GM08714 (cell line): ENCODE data around the gene SPRY2.

Experiments
- H3K4me3 ChIP-seq: fragments of 200-500 bp; sonication (Bioruptor generic); 2 replicates; pipeline ENCODE4 v1.5.1; 2014; ENCODE audit warnings: mild to moderate bottlenecking, low read length, inconsistent platforms
- ZNF274 ChIP-seq: IDR thresholded peaks from 2 replicates; pipeline ENCODE4 v1.6.1; 2012; ENCODE audit warnings: mild to moderate bottlenecking, low read depth, low read length

Gene SPRY2, protein sequence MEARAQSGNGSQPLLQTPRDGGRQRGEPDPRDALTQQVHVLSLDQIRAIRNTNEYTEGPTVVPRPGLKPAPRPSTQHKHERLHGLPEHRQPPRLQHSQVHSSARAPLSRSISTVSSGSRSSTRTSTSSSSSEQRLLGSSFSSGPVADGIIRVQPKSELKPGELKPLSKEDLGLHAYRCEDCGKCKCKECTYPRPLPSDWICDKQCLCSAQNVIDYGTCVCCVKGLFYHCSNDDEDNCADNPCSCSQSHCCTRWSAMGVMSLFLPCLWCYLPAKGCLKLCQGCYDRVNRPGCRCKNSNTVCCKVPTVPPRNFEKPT

DNA sequence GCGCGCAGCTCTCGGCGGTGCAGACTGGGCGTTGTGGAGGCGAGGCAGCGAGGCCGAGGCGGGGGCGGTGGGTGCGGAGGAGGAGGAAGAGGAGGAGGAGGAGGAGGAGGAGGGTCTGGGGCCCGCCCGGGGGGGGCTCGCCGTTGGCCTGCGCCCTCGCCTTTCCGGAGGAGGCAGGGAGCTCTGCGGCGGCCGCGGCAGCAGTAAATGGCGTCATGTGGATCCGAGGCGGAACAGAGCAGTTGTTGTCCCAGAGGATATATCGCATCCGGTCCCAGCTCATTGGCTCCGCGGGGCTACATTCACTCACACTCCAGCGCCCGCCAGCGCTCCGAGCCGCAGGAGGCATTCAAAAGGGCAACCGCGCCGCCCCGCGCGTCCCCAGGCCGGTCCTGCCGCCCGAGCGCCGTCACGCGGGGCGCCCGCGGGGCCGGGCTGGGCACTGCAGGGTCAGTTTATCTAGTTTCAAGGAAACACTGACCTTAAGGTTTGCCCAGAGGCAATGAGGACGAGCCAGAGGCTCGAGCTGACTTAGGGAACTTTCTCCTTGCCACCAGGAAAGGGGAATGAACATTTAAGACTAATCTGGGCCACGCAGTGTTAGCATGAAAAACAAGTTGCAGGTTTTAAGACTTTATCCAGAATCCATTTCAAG lies at the start of gene SPRY2:
Gene SPRY2, minus strand, starts transcription at position 26 of the 655 bp plus-strand sequence. CDS start 3,421 bp downstream, outside the sequence.
- H3K4me3 ChIP-seq: peak within 1 kb of the TSS; percentile 68
- TF ChIP-seq ZNF274: no peak

DNA sequence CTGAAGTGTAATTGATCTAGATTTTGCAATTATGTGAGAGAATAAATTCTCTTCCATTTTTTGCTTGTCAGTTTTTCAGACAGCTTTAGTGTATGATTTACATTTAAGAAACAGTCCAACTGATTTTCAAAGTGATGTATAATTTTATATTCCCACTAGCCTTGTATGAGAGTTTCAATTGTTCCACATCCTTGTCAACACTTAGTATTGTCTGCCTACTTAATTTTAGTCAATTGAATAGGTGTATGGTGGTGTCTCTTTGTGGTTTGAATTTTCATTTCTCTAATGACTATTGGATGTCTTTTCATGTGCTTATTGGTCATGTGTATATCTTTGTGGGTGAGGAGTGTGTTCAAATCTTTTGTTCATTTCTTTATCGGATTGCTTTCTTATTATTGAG lies 49.4 kb upstream of the SPRY2 start:
- no peak for TF ChIP-seq ZNF274
- no peak overlapping the region for H3K4me3 ChIP-seq

DNA sequence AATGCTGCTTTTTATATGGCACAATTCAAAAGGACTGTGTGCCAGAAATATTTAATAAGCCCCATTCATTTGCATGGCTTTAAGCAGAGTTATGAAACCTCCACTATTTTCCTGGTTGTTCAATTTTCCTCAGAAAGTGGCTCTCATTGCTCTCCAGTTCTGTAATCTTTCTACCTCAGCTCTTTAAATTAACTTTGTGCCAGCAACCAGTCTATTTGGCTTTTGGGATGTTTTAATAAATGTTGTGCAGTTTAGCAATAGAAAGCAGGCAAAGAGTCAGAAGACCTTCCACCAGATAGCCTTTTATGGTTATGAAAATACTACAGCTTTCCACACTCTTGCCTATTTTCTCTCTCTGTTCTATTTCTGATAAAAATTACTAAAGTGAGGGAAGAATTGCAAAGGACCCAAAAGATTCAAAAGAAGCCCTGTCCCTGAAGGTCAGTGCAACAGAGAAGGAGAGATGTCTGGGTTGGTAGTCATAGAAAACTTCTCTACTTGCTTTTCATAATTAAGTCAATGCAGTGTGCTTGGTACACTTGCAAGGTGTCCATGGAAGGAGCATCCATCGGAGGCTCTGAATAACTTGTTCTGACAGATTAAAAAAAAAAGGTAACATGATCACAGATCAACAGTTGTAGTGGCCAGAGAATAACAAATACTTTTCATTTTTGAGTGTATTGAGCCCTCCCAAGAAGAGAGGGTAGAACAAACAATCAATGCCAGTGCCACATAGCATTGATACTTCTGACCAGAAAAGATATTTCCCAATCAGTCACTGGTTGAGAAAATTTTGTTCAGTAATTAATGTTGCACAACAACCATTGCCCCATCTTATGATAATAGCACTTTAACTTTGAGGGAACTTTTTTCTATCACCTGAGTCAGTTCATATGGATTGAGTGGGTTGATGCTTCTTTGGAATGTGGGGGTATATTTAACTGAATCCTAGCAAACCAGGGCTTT lies 48.4 kb upstream of the SPRY2 start:
- no peak overlapping the region for H3K4me3 ChIP-seq
- no peak for TF ChIP-seq ZNF274

DNA sequence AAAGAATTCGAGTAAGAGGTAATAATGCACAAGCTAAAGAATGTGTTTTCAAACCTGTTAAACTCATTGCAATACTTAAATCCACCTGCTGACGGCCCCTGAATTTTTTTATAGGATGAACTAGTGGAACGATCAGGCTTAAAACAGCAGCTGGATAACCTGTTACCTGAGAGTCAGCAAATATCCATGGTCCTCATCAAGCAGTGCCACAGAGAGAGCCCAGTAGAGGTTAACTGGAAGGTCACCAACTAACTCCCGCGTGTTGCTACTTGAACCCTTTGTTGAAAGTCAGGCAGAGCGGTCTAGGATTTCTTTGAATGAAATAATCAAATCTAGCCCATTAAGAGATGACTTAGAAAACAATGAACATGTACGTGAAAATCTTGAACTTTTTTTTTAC lies 47.6 kb upstream of the SPRY2 start:
- H3K4me3 ChIP-seq: no peak overlapping the region
- no peak for TF ChIP-seq ZNF274

DNA sequence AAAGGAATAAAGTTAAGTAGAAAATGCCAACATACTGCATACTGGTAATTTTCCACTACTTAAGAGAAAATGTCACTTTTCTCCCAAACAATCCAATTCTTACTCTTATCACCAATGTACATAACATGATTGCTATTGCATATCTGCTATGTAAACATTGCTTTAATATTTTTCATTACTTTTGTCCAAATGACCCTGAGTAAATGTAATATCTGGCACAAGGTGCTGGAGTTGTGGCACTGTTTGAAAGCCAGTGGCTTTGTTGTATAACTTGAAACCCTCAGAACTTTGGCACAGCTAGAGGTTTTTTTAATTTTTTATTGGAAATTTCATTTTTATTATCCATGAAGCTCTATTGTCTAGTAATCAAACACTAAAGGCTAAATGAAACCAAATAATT lies 45.7 kb upstream of the SPRY2 start:
- TF ChIP-seq ZNF274: no peak
- no peak overlapping the region for H3K4me3 ChIP-seq

DNA sequence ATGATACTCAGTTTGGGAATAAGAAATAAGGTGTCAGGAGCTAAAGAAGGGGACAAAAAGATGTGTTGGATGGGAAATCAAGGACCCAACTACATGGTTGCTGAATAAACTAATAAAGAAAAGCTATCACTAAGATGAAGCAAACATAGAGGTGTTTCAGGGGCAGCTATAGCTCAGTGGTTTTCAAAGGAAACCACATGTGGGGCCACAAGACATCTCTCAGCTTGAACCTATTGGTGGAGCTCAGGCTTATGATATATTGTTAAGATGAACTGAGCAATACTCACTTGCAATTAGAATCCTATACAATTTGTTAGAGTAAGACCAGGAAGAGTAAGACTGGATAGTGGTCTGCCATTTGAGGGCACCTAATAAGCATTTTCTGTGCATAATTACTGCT lies 45.1 kb upstream of the SPRY2 start:
- no peak for TF ChIP-seq ZNF274
- no peak overlapping the region for H3K4me3 ChIP-seq

DNA sequence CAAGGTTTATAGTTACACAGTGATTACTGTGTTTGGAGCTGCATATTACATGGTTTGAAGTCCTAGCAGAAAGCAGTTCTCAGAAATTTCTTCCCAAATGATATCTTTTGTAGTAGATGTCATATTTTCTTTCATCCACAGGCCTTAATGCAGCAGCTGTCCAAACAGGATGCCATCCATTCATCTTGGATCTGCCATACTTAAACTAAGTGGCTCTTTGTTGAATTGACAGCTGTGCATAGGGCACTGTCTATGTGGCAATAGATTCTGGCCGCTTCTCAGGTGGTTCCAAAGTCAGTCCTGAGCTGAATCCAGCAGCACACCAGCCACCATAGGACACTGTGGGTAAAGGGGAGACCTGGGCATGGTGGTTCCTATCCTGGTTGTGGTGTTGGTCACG lies 41.6 kb upstream of the SPRY2 start:
- no peak overlapping the region for H3K4me3 ChIP-seq
- no peak for TF ChIP-seq ZNF274

DNA sequence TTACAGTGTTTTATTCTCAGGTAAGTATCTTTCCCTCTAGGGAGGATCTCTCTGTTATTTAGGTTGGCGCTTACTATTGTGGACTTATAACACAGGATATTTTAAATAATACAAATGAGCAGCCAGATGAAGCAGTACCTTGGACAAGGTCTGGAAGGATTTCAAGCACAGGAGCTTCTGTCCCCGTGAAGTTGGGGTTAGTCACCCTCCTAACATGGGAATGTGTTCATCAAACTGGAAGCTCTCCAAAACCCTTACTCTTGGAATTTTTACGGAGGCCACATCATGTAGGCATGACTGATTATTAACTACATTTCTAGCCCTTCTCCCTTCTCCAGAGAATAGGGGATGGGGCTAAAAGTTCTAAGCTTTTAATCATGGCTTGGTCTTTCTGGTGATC lies 38.3 kb upstream of the SPRY2 start:
- no peak for TF ChIP-seq ZNF274
- no peak overlapping the region for H3K4me3 ChIP-seq

DNA sequence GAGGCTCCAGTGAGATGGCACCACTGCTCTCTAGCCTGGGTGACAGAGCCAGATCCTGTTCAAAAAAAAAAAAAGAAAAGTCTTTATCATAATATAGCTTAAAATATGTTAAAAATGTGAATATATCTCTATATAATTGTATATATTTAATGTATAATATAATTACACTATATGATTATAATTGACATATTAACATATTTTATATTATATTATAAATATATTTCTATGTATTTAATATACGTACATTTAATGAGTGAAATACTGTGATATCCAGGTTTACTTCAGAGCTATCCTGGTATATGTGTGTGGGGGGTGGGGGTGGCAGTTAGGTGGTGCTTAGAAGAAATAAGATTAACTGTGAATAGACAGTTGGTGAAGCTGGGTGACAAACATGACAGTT lies 35.6 kb upstream of the SPRY2 start:
- TF ChIP-seq ZNF274: no peak
- H3K4me3 ChIP-seq: no peak overlapping the region

DNA sequence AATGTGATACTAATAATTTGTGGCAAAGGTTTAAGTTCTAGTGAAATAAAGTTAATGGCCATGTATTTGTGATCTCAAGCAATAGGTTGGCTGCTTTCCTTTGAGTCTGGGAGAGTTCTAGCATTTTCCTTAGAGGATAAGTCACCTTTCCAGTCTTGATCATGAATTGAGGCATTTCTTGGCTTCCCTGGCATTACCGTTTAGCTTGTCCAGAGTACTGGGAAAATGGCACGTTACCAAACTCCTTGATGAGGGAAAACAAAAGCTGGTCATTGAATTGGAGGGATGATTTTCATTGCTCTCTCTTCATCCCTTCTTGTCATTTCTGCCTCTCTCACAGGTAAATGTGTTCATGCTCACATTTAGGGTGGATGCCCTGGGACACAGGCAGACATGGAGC lies 34.0 kb upstream of the SPRY2 start:
- H3K4me3 ChIP-seq: no peak overlapping the region

DNA sequence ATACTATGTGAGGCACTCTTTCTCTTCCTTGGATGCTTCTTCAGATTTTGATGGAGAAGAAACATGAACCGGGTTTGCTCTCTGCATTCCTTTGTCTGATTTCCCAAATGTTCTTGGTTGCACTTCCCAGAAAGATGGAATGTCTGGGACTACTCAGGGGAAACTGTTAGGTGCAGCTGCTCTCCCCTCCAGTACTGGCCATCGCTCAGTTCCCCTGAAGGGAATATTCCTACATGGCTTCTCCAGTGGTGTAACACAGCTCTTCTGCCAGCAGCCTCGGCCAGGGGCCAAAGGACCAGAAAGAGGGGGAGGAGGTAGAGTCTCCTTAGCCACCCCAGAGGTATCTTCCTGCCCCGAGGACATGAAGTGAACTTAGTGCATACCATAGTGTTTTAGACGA lies 33.5 kb upstream of the SPRY2 start:
- H3K4me3 ChIP-seq: no peak overlapping the region
- no peak for TF ChIP-seq ZNF274

More for the DNA sequence above, 34.0 kb upstream of the SPRY2 start:
- TF ChIP-seq ZNF274: no peak

DNA sequence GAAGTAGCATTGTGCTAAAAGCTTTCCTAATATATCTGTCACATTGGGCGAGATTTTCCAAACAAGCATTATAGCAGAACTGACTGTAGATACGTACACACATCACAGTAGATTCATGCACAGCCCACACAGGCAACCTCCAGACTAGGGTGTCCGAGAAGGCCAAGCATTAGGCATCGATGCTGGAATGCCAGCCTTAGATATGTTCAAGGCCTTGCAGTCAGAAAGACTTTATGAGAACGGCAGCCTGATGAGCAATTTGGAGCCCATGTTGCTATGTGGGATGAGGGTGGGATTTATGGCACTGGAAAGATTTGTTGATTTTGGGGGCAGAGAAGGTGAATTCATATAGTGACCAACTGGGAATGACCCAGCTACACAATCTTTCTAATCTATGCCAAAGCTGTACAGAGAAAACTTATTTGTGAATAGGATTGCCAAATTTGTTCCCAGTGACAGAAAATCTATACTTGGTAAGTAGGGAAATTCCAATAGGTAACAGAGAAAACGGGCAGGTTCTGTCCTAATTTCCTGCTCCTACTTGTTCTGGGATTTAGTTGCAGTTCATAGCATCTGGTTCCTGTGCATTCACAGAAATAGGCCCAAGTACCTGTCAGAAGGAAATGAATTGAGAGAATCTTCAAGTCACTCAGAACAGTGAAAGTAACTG lies 31.0 kb upstream of the SPRY2 start:
- H3K4me3 ChIP-seq: no peak overlapping the region
- no peak for TF ChIP-seq ZNF274

DNA sequence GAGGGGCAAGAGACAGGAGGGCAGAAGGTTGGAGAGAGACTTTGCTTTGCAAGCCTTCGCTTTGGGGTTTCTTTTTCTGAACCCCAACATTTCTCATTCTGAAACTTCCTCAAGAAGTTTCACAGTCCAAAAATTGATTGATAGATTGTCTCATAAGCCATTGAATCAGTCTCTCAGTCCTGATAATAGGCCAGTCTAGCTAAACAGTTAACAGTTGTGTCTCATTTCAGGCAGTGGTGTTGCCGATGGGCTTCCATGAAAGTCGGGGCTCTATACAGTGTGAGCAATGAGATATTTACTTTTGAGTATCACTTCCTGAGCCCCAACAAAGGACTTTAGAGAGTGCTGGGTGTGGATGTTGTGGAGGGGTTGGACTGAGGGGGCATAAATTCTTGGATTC lies 26.5 kb upstream of the SPRY2 start:
- no peak for TF ChIP-seq ZNF274
- H3K4me3 ChIP-seq: no peak overlapping the region

DNA sequence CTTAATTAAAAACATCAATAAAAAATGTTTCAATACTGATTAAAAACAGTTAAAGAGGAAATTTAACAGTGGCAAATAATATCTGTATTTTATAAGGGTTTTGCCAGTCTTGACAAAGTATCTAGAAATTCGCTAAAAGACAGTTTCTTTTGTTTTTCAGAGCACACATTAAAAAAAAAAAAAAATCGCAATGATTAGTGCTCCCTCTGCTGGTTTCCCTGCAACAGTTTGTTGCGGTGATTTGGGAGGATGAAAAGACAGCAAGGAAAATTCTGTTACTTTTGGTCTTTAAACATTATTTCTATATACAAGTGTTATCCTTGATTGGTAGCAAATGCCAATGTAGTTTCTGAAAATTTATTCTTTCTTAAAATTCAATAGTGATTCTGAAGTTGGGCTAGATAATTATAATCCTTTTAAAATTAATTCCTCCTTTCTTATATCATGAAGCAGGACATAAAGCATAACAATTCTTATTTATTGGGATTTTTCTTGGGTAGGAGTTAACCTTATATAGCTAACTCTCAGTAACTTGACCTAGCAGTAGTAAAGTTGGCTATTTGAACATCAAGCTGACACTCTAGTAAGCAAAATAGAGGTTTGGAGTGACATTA lies 23.1 kb upstream of the SPRY2 start:
- H3K4me3 ChIP-seq: no peak overlapping the region
- TF ChIP-seq ZNF274: no peak

DNA sequence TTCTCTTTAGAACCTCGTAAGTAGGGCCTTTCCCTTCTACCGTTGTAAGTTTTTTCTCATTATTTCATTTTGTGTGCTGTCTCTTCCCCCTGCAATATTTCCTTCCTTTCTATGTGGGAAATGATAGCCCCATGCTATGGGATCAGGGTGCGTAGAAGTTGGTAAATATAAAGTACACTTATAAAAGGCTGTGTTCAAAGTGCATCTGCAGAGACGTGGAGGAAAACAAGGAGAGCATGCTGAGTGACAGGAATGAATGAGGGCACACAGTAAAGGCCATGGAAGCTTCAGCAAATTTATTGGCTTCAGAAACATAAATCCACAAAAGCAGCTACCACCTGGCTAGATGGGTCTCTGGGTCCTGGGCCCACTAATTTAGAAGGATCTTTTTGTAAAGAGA lies 21.6 kb upstream of the SPRY2 start:
- H3K4me3 ChIP-seq: no peak overlapping the region
- no peak for TF ChIP-seq ZNF274
